GM12878 (cell line): Measurements from ENCODE around the gene SCARB1. TPM values are rescaled to one million over a fixed set of nuclear protein-coding genes. Genes with fewer than 3 reads are reported as not detected.

ENCODE experiments used
- ATAC-seq: fragments of 200-7000 bp; cut with Tn5 transposase; 3 replicates; pipeline ENCODE4 v1.9.1; 2020; ENCODE audit warnings: mild to moderate bottlenecking, moderate library complexity
- BruUV-seq: library from RNA; stranded (reverse); fragments of 400-500 nt; replicated peaks from 2 replicates; lab custom pipeline; 2021; lab: Mats Ljungman, UMichigan
- CTCF ChIA-PET: fragments of 300-600 bp; sonication (Branson Sonifier 250); formaldehyde crosslinking; extraction: SDS; loops from one replicate; lab custom pipeline; 2021; ENCODE audit warnings: inconsistent platforms; lab: Yijun Ruan, JAX
- POLR2A ChIA-PET: fragments of 350-600 bp; formaldehyde crosslinking; extraction: SDS; loops from one replicate; lab custom pipeline; 2021; ENCODE audit warnings: inconsistent platforms; lab: Charles Lee
- RAD21 ChIA-PET: fragments of 300-600 bp; sonication (Branson Sonifier 250); formaldehyde crosslinking; loops from one replicate; lab custom pipeline; 2023; ENCODE audit warnings: antibody characterized with exemption; ENCODE audit not compliant: unreplicated experiment; lab: Charles Lee
- SMC1A ChIA-PET: fragments of 300-600 bp; sonication (Branson Sonifier 250); formaldehyde crosslinking; loops from one replicate; lab custom pipeline; 2023; ENCODE audit not compliant: unreplicated experiment, uncharacterized antibody; lab: Charles Lee
- DNase-seq: peaks from one replicate; pipeline ENCODE4 v3.0.0-alpha.2; 2011; ENCODE audit warnings: low read depth, low spot score
- FAIRE-seq: peaks from 3 replicates; lab custom pipeline; 2011; peaks lifted over from hg19 to GRCh38; lab: Jason Lieb, UNC
- H2AFZ ChIP-seq: 2 replicates; pipeline ENCODE4 v1.6.0; 2011; ENCODE audit warnings: low read depth, low read length, control low read depth; ENCODE audit not compliant: control insufficient read depth
- H3K27ac ChIP-seq: 2 replicates; pipeline ENCODE4 v1.5.1; 2011; ENCODE audit warnings: control low read depth; ENCODE audit not compliant: control insufficient read depth, insufficient read depth
- H3K27me3 ChIP-seq, 2 experiments: replicated peaks in 1 of 2; 2 replicates each; pipeline versions ENCODE4 v1.6.0 to v1.6.1; 2011; ENCODE audit warnings: low read length in 1 of 2; ENCODE audit not compliant: control insufficient read depth in 2 of 2, insufficient read depth in 2 of 2
- H3K36me3 ChIP-seq, 2 experiments: 2 replicates each; pipeline ENCODE4 v1.5.1; 2011; ENCODE audit warnings: low read length in 1 of 2; ENCODE audit not compliant: control insufficient read depth in 2 of 2, insufficient read depth in 2 of 2
- H3K4me1 ChIP-seq: 2 replicates; pipeline ENCODE4 v1.6.1; 2011; ENCODE audit warnings: mild to moderate bottlenecking, low read length, moderate library complexity, mixed read lengths; ENCODE audit not compliant: control insufficient read depth, insufficient read depth
- H3K4me2 ChIP-seq: 2 replicates; pipeline ENCODE4 v1.6.0; 2011; ENCODE audit warnings: control low read depth; ENCODE audit not compliant: control insufficient read depth, insufficient read depth
- H3K4me3 ChIP-seq: fragments of 200-600 bp; sonication (generic); 2 replicates; pipeline ENCODE4 v1.5.1; 2016
- H3K79me2 ChIP-seq: 2 replicates; pipeline ENCODE4 v1.6.0; 2011; ENCODE audit warnings: low read length; ENCODE audit not compliant: control insufficient read depth, insufficient read depth
- H3K9ac ChIP-seq: 2 replicates; pipeline ENCODE4 v1.8.0; 2011; ENCODE audit warnings: low read length, control low read depth, mixed read lengths; ENCODE audit not compliant: control insufficient read depth, insufficient read depth
- H3K9me3 ChIP-seq: replicated peaks from 3 replicates; pipeline ENCODE4 v1.5.1; 2011; ENCODE audit warnings: mild to moderate bottlenecking, low read length; ENCODE audit not compliant: control insufficient read depth, insufficient read depth
- H4K20me1 ChIP-seq: 2 replicates; pipeline ENCODE4 v1.6.0; 2011; ENCODE audit not compliant: control insufficient read depth, insufficient read depth
- EGR1 ChIP-seq, 2 experiments: IDR thresholded peaks; 1 replicate in 1 of 2; 2 replicates in 1 of 2; pipeline ENCODE4 v1.6.1; 2011 to 2012; ENCODE audit warnings: low read depth in 2 of 2, low read length in 2 of 2, borderline replicate concordance in 1 of 2, mild to moderate bottlenecking in 1 of 2, moderate library complexity in 1 of 2
- NFIC ChIP-seq: IDR thresholded peaks from 2 replicates; pipeline ENCODE4 v1.6.1; 2012; ENCODE audit warnings: low read depth, mild to moderate bottlenecking, inconsistent platforms, low read length, moderate library complexity
- ZBED1 ChIP-seq: IDR thresholded peaks from 2 replicates; pipeline ENCODE4 v1.6.1; 2016; ENCODE audit warnings: borderline replicate concordance
- WGBS: methylation state at CpG from one replicate; pipeline ENCODE4 v1.1.6; 2016; ENCODE audit warnings: low lambda C conversion rate; ENCODE audit not compliant: insufficient replicate concordance, insufficient coverage; ENCODE audit errors: missing lambda C conversion rate; 5-methylcytosine and 5-hydroxymethylcytosine counted together
- in situ Hi-C: fragments of 300-500 bp; cut with MboI; formaldehyde crosslinking; loops from 9 replicates; pipeline ENCODE4 v1.14.3; 2018; ENCODE audit warnings: mixed read lengths
- intact Hi-C: fragments of 100-400 bp; cut with micrococcal nuclease; formaldehyde crosslinking; loops from one replicate; pipeline ENCODE4 v1.14.2; 2022; ENCODE audit not compliant: unreplicated experiment
- polyA plus RNA-seq, 11 experiments: library from polyadenylated mRNA; depleted of rRNA in 4 of 11; unstranded in 6 of 11; stranded (reverse) in 5 of 11; fragments of >200 nt; fragmentation: Nextera tagmentation in 4 of 11; fragmentation: Illumina TruSeq in 1 of 11; extraction: Ambion mirVana in 4 of 11; extraction: Trizol in 1 of 11; gene quantifications; 1 replicate in 1 of 11; 2 replicates in 10 of 11; pipeline versions ENCODE4 v1.2.1 to v1.2.3, GENCODE V29; 2011 to 2016; ENCODE audit warnings: inconsistent platforms in 2 of 11, missing spikeins in 2 of 11, low read depth in 1 of 11
- total RNA-seq, 4 experiments: library from RNA; depleted of rRNA in 3 of 4; stranded (reverse); fragments of >200 nt in 3 of 4; fragmentation: Illumina TruSeq in 1 of 4; extraction: Trizol in 1 of 4; gene quantifications; 2 replicates each; pipeline versions ENCODE4 v1.2.1 to v1.2.3, GENCODE V29; 2013 to 2021
- TF ChIP-seq, protein P1 (sequence below): IDR thresholded peaks from 2 replicates; pipeline ENCODE4 v1.6.1; 2011; ENCODE audit warnings: borderline replicate concordance, low read depth, mild to moderate bottlenecking, moderate library complexity, mixed read lengths, low read length; ENCODE audit not compliant: insufficient read depth; ENCODE audit errors: extremely low read length

The SCARB1 gene
- total and polyA plus RNA-seq, 10 of the 15 experiments (the other 5 are each of a cell fraction or from before 2014, with no cell fraction given): 0.34 to 104 (median 63.1) TPM

GRCh38 chr12:124737040-124737419 is 126.6 kb downstream of the SCARB1 start:
- no peaks in the 10 kb centered on the region; a peak in 1 of 4 replicates for H3K27me3 ChIP-seq
- no peak for FAIRE-seq
- H4K20me1 ChIP-seq: no peaks in the 10 kb centered on the region
- ChIA-PET POLR2A (no interaction called here), CTCF (no interaction called here), SMC1A (no interaction called here)
- no peak overlapping the region for H3K9ac ChIP-seq
- no peak overlapping the region for H2AFZ ChIP-seq
- no peaks in the 10 kb centered on the region; the same call in 2 of the 3 replicates for H3K9me3 ChIP-seq
- H3K27ac ChIP-seq: no peak overlapping the region
- TF ChIP-seq, protein P1, sequence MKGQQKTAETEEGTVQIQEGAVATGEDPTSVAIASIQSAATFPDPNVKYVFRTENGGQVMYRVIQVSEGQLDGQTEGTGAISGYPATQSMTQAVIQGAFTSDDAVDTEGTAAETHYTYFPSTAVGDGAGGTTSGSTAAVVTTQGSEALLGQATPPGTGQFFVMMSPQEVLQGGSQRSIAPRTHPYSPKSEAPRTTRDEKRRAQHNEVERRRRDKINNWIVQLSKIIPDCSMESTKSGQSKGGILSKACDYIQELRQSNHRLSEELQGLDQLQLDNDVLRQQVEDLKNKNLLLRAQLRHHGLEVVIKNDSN: peak; percentile 9
- no peak for TF ChIP-seq ZBED1
- TF ChIP-seq, all 136 proteins: peak for 1
- Histone ChIP-seq H3K36me3 (no peaks in the 10 kb centered on the region), H3K79me2 (no peaks in the 10 kb centered on the region), H3K4me3 (no peak overlapping the region), H3K4me2 (no peak overlapping the region), H3K4me1 (no peaks in the 10 kb centered on the region)
- intact Hi-C loops: no loop called here
- no TSS peak for BruUV-seq
- RAD21 ChIA-PET: no interaction called here
- ATAC-seq (no peak), DNase-seq (no peak)
- WGBS: 69% methylated on average over 8 of the region's 8 CpGs
- in situ Hi-C loops: no loop called here

GRCh38 chr12:124736115-124737039 is 127.3 kb downstream of the SCARB1 start:
- Histone ChIP-seq H3K36me3 (no peaks in the 10 kb centered on the region), H3K4me1 (no peaks in the 10 kb centered on the region), H4K20me1 (no peaks in the 10 kb centered on the region), H3K79me2 (no peaks in the 10 kb centered on the region), H3K9me3 (no peaks in the 10 kb centered on the region; the same call in 2 of the 3 replicates), H2AFZ (no peak overlapping the region), H3K9ac (no peak overlapping the region), H3K4me2 (no peak overlapping the region), H3K4me3 (no peak overlapping the region), H3K27ac (no peak overlapping the region), H3K27me3 (no peaks in the 10 kb centered on the region; a peak in 1 of 4 replicates)
- TF ChIP-seq EGR1 (IDR thresholded peaks at IDR 0.05; ENCODE audit: borderline replicate concordance in 1 of 2, low read depth in 2 of 2, low read length in 2 of 2) (peak; percentile 22 to 64), NFIC (no peak)
- DNase-seq (no peak), FAIRE-seq (no peak), ATAC-seq (no peak)
- ChIA-PET RAD21 (no interaction called here), CTCF (no interaction called here), SMC1A (no interaction called here), POLR2A (no interaction called here)
- WGBS: 8% methylated on average over 9 of the region's 27 CpGs
- BruUV-seq: no TSS peak
- intact Hi-C loops (no loop called here), in situ Hi-C loops (no loop called here)
